CD4-positive, alpha-beta T cell (primary cell): ENCODE results near the gene CCDC178. TPM values are rescaled to one million over a fixed set of nuclear protein-coding genes. Genes with fewer than 3 reads are reported as not detected.

Experiments used
- ATAC-seq: fragments of 200-7000 bp; cut with Tn5 transposase; one replicate; pipeline ENCODE4 v1.10.0; 2022; ENCODE audit warnings: mild to moderate bottlenecking; ENCODE audit not compliant: poor library complexity
- CTCF ChIA-PET: fragments of 350-600 bp; sonication (Branson Sonifier 250); formaldehyde crosslinking; loops from one replicate; lab custom pipeline; 2021; ENCODE audit warnings: antibody characterized with exemption, inconsistent platforms; lab: Charles Lee
- POLR2A ChIA-PET: fragments of 350-600 bp; sonication (Branson Sonifier 250); formaldehyde crosslinking; loops from one replicate; lab custom pipeline; 2021; ENCODE audit warnings: antibody characterized with exemption, inconsistent platforms; lab: Charles Lee
- DNase-seq, 14 experiments: peaks; one replicate each; pipeline ENCODE4 v3.0.0-alpha.2; 2013 to 2020; ENCODE audit warnings: mixed read lengths in 2 of 14
- H3K27ac ChIP-seq, 2 donors: one replicate each; pipeline versions ENCODE4 v1.5.1 to v1.7.0; 2013; ENCODE audit warnings: low read length in 2 of 2, low read depth in 1 of 2, mild to moderate bottlenecking in 1 of 2
- H3K27me3 ChIP-seq, 2 experiments: 1 replicate in 1 of 2; 2 replicates in 1 of 2; pipeline versions ENCODE4 v1.6.1 to v1.7.0; 2013; ENCODE audit warnings: low read length in 2 of 2, control low read depth in 1 of 2, mild to moderate bottlenecking in 1 of 2, moderate library complexity in 1 of 2; ENCODE audit not compliant: insufficient read depth in 2 of 2, control insufficient read depth in 1 of 2
- H3K36me3 ChIP-seq: one replicate; pipeline ENCODE4 v1.6.1; 2013; ENCODE audit warnings: low read length, control low read depth; ENCODE audit not compliant: insufficient read depth
- H3K4me1 ChIP-seq: one replicate; pipeline ENCODE4 v1.6.1; 2013; ENCODE audit warnings: low read length, control low read depth; ENCODE audit not compliant: insufficient read depth
- H3K4me3 ChIP-seq: one replicate; pipeline ENCODE4 v1.5.1; 2013; ENCODE audit warnings: mild to moderate bottlenecking, low read length, moderate library complexity
- H3K9me3 ChIP-seq, 2 experiments: 1 replicate in 1 of 2; 2 replicates in 1 of 2; pipeline versions ENCODE4 v1.6.1 to v1.7.0; 2013; ENCODE audit warnings: low read length in 2 of 2, mild to moderate bottlenecking in 2 of 2, control low read depth in 1 of 2, moderate library complexity in 1 of 2; ENCODE audit not compliant: control insufficient read depth in 1 of 2, insufficient read depth in 1 of 2
- H3K27ac Mint-ChIP-seq: one replicate; pipeline ENCODE4 v1.8.0; 2020; ENCODE audit warnings: mixed read lengths
- H3K27me3 Mint-ChIP-seq: one replicate; pipeline ENCODE4 v1.8.0; 2021; ENCODE audit warnings: mixed read lengths
- H3K36me3 Mint-ChIP-seq: one replicate; pipeline ENCODE4 v1.8.0; 2021; ENCODE audit warnings: low read depth, mixed read lengths
- H3K4me1 Mint-ChIP-seq: one replicate; pipeline ENCODE4 v1.8.0; 2021; ENCODE audit warnings: low read depth, mixed read lengths
- H3K4me3 Mint-ChIP-seq: one replicate; pipeline ENCODE4 v1.8.0; 2020; ENCODE audit warnings: mild to moderate bottlenecking, mixed read lengths
- H3K9me3 Mint-ChIP-seq: one replicate; pipeline ENCODE4 v1.8.0; 2020; ENCODE audit warnings: mixed read lengths
- intact Hi-C, 2 experiments: fragments of 100-400 bp; cut with DNase I in 1 of 2; cut with micrococcal nuclease in 1 of 2; formaldehyde crosslinking; loops; one replicate each; pipeline versions ENCODE4 v1.15.1 to v1.9.0; 2023 to 2025; cut with DNase I, micrococcal nuclease
- total RNA-seq, 174 experiments: library from RNA in 2 of 174; stranded (reverse) in 2 of 174; gene quantifications; one replicate each; pipeline ENCODE4 v1.2.3 and lab custom pipeline; 2021 to 2026
- TF ChIP-seq, protein P1 (sequence below): fragments of 200-600 bp; IDR thresholded peaks from one replicate; pipeline ENCODE4 v1.8.0; 2022; ENCODE audit warnings: antibody characterized with exemption, mild to moderate bottlenecking

The CCDC178 gene
- total RNA-seq, 2 experiments from 2014 or later = not detected

DNA sequence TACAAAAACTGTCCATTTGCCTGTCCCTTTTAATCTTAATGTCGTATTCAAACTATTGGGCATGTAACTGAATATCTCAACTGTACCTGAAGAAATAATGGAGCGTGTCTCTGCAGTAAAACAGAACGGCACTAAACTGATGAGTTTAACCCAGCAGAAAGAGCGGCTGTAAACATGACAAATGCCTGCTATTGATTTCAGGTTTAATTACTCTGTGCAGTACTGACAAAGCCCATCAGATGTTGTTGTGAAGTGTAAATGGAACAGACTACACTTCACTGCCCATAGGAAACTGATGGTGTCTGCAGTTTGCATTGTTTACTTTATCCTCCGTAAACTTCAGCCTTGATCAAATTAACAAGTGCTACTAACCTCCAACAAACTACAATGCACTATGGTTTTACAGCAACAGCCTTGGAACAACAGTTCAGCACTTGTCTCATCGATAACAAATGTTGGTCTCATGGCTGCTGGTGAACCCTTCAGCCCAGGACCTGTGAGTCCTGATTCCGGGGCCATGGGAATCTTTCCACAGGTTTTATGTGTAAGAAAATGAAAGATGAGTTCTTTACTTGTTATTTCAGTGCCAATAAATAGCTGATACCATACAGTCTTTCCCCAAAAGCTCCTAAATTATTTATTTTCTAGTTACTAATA, 316.5 kb downstream of the CCDC178 start:
- Histone ChIP-seq H3K36me3 (no peaks in the 10 kb centered on the region), H3K4me3 (no peak overlapping the region), H3K27ac (no peak overlapping the region), H3K4me1 (no peaks in the 10 kb centered on the region), H3K9me3 (peaks cover 0 to 3% of the 10 kb centered on the region in 2 experiments), H3K27me3 (no peaks in the 10 kb centered on the region)
- Mint-ChIP-seq H3K36me3 (no peaks in the 10 kb centered on the region), H3K4me3 (no peak overlapping the region), H3K27ac (no peak overlapping the region), H3K4me1 (no peaks in the 10 kb centered on the region), H3K27me3 (no peaks in the 10 kb centered on the region), H3K9me3 (peaks cover 2% of the 10 kb centered on the region)
- CTCF ChIA-PET = no interaction called here
- ATAC-seq (no peak), DNase-seq (no peak)
- POLR2A ChIA-PET = no interaction called here
- intact Hi-C loops = no loop called here
- TF ChIP-seq, protein P1, sequence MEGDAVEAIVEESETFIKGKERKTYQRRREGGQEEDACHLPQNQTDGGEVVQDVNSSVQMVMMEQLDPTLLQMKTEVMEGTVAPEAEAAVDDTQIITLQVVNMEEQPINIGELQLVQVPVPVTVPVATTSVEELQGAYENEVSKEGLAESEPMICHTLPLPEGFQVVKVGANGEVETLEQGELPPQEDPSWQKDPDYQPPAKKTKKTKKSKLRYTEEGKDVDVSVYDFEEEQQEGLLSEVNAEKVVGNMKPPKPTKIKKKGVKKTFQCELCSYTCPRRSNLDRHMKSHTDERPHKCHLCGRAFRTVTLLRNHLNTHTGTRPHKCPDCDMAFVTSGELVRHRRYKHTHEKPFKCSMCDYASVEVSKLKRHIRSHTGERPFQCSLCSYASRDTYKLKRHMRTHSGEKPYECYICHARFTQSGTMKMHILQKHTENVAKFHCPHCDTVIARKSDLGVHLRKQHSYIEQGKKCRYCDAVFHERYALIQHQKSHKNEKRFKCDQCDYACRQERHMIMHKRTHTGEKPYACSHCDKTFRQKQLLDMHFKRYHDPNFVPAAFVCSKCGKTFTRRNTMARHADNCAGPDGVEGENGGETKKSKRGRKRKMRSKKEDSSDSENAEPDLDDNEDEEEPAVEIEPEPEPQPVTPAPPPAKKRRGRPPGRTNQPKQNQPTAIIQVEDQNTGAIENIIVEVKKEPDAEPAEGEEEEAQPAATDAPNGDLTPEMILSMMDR = no peak

DNA sequence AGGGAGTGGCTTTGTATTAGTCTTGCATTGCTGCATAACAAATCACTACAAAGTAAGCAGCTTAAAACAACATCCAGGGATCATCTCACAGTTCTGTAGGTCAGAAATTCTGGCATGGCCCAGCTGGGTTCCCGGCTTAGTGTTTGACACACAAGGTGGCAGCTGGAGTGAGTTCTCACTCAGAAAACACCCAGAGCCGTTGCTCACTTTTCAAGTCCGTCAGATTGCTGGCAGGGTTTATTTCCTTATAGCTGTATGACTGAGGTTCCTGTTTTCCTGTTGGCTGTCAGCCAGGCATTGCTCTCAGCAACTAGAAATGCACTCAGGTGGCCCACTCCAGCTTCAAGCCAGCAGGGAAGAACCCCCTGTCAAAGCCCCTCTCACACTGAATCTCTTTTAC, 324.1 kb downstream of the CCDC178 start:
- Mint-ChIP-seq H3K9me3 (peaks cover 7% of the 10 kb centered on the region), H3K4me3 (no peak overlapping the region), H3K4me1 (no peaks in the 10 kb centered on the region), H3K36me3 (no peaks in the 10 kb centered on the region), H3K27me3 (no peaks in the 10 kb centered on the region), H3K27ac (no peak overlapping the region)
- H3K27ac ChIP-seq = no peak overlapping the region
- DNase-seq (peak in 2 of 14 experiments; percentile 6 to 12), ATAC-seq (no peak)
- no peaks in the 10 kb centered on the region for H3K4me1 ChIP-seq
- H3K36me3 ChIP-seq = no peaks in the 10 kb centered on the region
- TF ChIP-seq, protein P1 = no peak
- no peak overlapping the region for H3K4me3 ChIP-seq
- ChIA-PET CTCF (no interaction called here), POLR2A (no interaction called here)
- intact Hi-C loops = no loop called here
- H3K9me3 ChIP-seq = peaks cover 3 to 5% of the 10 kb centered on the region in 2 experiments
- H3K27me3 ChIP-seq = no peaks in the 10 kb centered on the region

DNA sequence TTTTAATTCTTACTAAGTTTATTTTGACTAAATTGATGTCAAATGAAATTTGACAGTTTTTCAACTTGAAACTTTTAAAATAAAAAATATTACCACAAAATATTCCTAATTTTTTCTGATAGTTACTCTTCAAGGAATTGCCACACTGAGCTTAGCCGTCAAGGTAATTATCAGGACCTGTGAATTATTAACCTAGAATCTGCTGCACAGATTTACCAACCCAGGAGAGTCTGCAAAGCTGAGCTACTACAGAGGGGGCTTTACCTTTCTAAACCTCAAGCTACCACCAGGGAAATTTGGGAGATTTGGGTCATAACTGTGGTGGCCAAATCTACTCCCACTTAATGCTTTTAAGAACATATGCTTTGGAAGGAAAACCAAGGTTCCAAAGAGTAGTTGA, 324.6 kb downstream of the CCDC178 start:
- Mint-ChIP-seq H3K36me3 (no peaks in the 10 kb centered on the region), H3K4me3 (no peak overlapping the region), H3K27me3 (no peaks in the 10 kb centered on the region), H3K27ac (no peak overlapping the region), H3K9me3 (peaks cover 7% of the 10 kb centered on the region), H3K4me1 (no peaks in the 10 kb centered on the region)
- TF ChIP-seq, protein P1 = no peak
- H3K36me3 ChIP-seq = no peaks in the 10 kb centered on the region
- CTCF ChIA-PET = no interaction called here
- ATAC-seq (no peak), DNase-seq (no peak)
- no peak overlapping the region for H3K27ac ChIP-seq
- intact Hi-C loops = no loop called here
- H3K27me3 ChIP-seq = no peaks in the 10 kb centered on the region
- peaks cover 3 to 5% of the 10 kb centered on the region in 2 experiments for H3K9me3 ChIP-seq
- POLR2A ChIA-PET = no interaction called here
- H3K4me3 ChIP-seq = no peak overlapping the region
- H3K4me1 ChIP-seq = no peaks in the 10 kb centered on the region
